Putamen (tissue), 1 donor: ENCODE results near the gene LRP1B.
A peak's percentile ranks its signal among the peaks of the same experiment; 100 is the strongest.
"Not testable (repeated sequence)": the region's sequence is repeated elsewhere in the genome, so short reads cannot be mapped to it uniquely, and the experiment has no call there.

Experiments
- DNase-seq: peaks from one replicate; pipeline ENCODE4 v3.0.0-alpha.2; 2016; ENCODE audit warnings: low spot score

Gene LRP1B

DNA sequence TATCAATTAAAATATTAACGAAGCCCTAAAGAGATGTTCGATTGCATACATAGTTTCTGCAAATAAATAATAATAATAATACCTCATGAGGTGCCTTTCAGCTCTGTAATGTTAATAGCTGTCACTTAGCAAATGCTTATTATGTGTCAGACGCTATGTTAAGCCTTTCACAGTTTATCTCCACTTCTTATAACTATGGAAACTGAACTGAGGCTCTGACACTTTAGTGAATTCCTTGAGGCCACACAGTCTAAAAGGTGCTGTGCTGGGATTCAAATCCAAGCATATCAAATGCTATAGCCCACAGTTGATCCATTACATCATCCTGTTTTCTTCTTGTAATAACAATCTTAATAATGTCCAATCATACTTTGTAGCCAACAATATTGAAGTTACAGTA is 1779.1 kb downstream of the LRP1B start:
- no peak for DNase-seq

DNA sequence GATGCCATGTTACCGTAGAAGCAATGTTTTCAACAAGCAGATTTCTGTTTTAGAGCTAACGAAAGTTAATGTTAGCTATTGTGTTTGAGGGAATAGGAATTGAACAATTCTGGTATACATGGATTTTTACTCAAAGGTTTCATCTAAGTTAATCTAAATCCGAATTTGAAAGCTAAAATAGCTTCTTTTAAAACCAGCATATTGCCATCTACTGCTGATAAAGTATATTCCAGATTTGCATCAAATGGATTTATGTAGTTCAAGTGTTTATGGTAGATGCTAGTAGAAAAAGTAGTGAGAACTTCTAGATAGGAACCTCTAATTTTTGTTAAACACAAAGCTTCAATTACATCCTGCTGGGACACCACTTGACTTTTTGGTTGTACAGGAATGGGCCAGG is 1781.1 kb downstream of the LRP1B start:
- DNase-seq = no peak

DNA sequence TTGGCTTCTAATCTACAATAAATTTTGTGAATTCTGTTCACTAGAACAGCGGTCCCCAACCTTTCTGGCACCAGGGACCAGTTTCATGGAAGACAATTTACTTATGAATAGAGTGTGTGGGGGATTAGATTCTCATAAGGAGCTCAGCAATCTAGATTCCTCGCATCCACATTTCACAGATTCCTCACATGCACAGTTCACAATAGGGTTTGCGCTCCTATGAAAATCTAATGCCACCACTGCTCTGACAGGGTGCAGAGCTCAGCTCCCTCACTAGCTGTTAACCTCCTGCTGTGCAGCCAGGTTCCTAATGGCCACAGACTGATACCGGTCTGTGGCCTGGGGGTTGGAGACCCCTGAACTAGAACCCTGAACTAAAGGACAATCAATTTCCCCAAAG is 1782.0 kb downstream of the LRP1B start:
- no peak for DNase-seq

DNA sequence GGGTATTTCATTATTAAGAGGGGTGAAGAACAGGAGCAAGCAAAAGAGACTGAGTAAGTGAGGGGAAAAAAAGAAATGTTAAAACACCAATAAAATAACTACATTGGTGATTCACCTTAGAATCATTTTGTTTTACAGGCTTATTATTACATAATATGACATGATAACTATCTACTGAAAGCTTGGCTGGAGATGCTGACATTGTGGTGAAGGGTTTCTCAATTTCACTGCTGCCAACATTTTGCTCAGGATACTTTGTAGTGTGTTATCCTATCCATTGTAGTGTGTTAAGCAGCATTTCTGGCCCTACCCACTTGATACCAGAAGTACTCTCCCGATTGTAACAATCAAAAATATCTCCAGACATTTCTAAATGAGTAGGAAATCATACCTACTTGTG is 1786.0 kb downstream of the LRP1B start:
- no peak for DNase-seq

DNA sequence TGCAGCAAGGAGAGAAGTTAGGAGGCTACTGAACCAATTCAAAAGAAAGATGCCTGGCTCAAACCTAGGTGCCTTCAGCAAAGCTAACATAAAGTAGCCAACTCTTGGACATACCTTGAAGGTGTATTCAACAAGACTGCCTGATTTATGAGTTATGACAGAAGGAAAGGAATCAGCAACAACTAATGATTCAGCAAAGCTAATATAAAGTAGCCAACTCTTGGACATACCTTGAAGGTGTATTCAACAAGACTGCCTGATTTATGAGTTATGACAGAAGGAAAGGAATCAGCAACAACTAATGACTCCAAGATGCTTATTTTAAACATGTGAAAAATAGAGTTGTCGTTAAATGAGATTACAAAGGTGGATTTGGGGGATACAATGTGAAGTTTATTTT is 1786.5 kb downstream of the LRP1B start:
- DNase-seq = not testable (repeated sequence)

DNA sequence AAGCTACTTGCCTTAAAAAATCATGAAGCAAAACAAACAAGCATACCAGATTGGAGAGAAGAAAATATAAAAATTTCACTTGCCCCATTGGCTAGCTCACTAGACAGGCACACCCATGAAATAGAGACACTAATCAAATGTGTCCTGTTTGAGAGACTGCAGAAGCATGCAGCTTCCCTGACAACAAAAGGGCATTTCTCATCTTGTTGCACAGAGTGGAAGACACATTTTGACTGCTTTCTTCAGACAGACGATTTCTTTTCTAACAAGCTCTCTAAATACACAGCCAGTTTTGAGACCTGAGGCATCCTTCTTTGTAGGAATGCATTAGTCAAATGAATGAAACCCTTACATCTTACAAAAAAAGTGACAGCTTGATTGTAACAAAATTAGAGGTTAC is 1792.0 kb downstream of the LRP1B start:
- no peak for DNase-seq

DNA sequence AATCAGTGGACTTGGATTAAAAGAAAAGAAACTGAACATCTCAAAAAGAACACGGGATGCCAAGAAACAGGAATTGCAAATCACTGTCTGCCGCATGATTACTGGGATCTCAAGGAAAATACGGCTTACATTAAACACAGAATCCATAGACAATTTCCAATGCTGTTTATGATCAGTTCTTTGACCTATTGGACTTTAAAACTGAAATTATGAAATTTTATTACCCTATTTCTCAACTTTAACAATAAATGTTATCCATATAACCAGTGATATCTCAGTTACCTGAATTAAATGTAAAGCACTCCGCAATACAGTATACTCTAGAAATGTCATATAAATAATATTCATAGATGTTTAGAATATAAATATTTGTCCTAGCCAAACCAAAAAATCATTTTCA is 1793.8 kb downstream of the LRP1B start:
- DNase-seq = no peak

DNA sequence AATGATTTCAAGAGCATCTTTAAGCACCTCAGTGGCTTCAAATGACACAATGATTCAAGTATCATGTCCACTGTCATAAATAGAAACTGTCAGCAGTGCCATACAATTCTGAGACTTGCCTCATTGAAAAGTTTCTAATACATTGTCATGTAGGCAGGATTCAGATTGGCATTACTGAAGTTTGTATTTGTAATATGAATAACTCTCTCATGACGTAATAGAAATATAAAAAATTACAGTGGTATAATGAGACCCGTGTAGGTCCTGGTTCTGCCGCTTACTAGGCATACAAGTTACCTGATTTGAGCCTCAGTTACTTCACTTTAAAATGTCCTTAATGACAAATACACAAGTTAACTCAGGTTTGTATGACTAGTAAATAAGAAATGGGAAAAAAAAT is 1814.5 kb downstream of the LRP1B start:
- DNase-seq = no peak

DNA sequence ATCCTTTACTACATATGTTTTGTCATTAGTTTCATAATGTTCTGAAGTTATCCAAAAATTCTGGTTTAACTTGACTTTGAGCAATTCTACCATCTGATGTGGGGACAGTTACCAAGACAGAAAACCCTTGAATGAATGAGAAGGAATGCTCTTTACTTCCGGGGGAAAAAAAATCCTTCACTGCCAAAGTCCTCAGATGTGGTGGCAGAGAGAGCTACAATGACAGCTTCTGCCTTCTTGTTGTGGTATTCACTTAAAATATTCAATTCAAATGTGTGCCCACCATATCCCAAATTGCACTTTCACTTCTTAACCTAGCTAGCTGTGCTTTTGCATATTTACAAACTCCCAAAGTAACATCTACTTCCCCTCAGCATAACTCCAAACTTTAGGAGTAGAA is 1818.9 kb downstream of the LRP1B start:
- DNase-seq = no peak

DNA sequence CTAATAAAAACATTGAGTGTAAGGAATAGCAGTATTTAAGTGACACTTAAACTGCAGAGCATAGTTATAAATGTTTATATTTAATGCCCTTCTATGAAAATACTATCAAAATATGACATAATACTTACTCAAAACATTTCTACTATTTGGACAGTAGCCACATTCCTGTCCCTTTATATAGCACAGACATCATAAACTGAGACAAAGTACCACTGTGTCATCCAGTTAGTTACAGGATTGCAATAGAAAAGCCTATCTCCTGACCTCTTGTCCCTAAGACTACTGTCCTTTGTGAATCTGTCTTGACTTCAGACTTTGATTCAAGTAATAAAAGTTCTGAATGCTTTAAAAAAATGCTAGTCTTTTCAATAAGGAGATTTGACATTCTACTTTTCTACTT is 1822.1 kb downstream of the LRP1B start:
- DNase-seq = no peak

DNA sequence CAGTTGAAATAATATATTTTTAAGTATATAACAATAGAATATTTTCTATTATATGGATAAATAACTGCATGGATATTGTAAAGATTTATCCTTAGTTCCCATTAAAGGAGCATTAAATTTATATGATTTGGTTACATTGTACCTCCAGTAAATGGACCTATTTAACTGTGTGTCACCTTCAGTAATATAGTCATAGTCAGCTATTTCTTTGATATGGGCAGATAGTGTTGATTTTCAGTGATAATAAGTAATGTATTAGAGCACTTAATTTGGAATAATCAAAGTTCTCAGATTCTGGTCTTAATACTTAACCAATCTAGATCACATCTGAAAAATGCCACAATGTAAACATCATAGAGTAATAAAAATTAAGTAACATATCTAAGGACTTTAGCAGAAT is 1823.3 kb downstream of the LRP1B start:
- DNase-seq = no peak

DNA sequence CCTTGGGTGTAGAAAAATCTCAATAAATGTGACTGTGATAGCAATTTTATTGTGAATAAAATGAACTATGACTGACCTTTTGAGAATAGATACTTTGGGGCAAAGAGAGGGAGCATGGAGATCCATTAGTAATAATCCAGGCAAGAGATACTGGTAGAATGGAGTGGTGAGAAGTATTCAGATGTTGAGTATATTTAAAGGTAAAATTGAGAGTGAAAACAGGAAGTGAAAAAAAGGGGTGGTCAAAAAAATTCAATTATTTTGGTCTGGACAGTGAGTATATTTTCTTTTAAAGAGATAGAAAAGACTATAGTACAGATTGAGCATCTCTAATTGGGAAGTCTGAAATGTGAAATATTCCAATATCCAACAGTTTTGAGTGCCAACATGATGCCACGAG is 1835.0 kb downstream of the LRP1B start:
- DNase-seq = no peak

DNA sequence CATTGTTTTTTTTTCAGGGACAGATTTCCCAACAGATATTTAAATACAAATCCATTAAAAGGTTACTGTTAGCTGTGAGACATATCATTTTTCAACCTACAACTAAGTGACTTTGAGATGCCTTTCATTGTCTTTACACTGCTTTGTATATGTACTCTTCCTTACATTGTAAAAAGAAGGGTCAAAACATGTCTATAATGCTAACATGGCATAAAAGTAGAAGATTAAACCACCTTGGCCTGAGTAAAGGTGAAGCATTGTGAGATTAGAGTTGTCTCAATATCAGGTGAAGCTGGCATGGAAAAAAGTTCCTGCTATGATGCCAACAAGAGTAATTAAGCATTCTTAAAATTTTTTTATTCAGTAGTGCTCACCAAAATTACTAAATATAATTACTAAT is 1842.1 kb downstream of the LRP1B start:
- DNase-seq = no peak

DNA sequence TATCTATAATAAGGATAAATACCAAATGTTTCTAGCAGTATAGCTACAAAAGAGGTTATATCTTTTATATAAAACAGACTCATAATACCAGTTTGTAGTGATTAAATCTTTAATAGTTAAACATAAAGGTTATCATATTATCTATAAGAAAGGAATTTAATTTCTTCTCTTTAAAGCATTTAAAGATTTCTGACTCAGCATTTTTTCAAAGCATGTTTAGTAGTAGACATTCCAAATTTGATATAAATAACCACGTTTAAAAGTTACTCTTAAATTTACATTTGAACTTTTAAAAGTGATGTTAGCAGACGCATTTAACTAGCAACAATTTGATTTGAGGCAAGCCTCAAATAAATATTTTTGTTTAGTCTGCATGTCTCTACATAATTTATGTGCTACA is 1842.6 kb downstream of the LRP1B start:
- no peak for DNase-seq

DNA sequence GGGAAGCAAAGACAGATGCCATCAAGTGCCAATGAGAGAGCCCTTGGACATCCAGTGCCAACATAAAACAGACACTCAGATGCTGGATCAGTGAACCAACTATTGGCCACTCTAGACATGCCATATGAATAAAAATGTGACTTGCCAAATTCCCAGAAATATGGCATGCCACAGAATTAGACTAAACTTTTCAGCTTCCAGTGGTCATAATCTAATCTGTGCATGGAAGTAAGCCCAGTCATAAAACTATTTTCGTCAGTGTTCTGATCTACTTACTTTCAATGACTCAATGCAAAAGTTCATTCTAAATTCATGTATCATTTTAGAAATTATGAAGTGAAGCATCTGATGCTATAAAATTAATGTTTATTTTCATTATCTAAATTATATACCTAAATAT is 1844.4 kb downstream of the LRP1B start:
- DNase-seq = no peak

DNA sequence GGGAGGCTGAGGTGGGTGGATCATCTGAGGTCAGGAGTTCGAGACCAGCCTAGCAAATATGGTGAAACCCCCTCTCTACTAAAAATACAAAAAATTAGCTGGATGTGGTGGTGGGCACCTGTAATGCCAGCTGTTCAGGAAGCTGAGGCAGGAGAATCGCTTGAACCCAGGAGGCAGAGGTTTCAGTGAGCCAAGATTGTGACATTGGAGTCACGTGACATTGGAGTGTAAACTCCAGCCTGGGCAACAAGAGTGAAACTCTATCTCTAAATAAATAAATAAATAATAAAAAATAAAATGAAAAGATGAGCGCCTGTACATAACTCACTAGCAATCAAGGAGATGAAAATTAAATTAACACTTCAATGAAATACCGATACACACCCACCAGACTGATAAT is 1853.5 kb downstream of the LRP1B start:
- not testable (repeated sequence) for DNase-seq

DNA sequence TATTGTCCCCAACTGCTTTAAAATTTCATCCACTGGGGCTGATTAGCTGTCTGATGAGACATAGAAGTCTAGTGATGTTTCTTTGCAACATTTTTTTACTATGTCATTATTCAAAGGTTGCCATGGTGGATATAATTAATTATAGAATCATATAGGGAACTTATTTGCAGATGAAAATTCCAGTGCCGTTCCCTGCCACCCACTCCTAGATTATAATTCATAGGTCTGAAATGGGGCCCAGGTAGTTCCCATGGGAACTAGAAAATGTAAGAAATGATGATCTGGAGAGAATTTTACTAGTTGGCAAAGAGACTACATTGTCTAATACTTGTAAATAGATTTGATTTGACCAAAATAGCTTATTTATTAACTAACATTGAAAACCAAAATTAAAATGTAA is 1854.2 kb downstream of the LRP1B start:
- peak; percentile 58 for DNase-seq

DNA sequence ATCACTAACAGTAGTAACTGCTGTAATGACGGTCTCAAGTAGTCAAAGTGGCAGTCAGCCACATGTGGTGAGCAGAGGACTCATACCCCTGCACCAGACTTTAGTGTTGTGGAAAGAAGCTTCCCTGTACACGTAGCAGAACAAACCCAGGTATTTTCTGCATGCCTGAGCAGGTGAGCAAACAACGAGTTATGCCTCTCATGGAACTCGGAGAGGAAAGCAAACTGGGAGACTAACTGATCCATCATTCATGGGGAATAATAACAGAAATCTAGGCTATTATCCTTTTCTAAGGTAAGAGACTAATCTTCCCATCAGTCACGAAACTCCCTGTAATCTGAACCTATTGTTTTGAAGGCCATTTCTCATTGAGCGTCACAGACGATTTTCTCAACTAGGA is 1855.4 kb downstream of the LRP1B start:
- no peak for DNase-seq

DNA sequence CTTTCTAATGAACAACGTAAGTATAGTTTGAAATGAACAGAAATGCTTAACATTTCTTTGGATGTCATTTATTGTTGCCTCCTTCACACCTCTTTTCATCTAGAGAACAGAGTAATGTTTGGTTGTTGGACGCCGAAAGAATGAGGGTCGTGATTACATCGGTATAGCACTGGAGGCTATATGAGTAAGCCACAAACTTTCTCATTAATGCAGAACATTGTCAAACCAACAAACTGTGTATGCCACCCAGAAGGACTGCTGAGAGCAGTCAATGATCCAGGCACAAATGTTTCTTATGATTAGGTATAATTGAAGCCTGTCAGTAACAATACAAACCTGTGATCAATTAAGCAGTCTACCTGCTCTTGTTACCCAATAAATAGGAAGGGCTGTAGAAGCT is 1855.9 kb downstream of the LRP1B start:
- no peak for DNase-seq

DNA sequence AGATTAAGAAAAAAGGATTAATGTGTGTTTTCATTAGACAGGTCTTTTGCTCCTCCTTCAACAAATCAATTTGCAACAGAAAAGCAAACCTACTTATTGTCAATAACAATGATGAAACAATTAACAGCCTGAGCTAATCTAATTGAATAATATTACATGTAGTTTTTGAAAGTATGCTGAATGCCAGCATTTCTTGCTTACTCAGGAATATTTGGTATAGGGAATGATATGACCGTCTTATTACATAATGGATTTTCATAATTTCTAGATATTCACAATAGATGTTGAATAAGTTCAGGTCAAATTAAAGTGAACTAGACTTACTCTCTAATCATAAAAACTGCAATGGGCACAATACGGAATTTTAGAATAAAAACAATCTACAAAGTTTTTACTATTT is 1856.9 kb downstream of the LRP1B start:
- no peak for DNase-seq

DNA sequence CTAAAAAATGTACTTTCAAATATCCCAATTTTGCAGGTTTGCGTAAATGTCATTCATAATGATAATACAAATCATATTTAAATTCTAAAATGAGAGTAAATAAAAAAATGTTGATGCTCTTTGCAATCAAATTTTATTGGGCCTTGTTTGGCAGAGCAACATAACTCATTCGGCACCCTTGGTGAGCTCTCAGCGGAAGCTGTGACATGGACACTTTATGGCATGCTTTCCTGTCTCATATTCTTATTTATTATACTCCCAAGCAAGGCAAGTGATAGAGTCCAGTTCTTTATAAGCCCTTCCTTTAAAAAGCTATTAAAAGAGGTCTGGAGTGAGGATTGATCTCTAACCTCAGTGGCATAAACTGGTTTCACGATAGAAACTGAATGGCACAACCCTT is 1857.4 kb downstream of the LRP1B start:
- DNase-seq = no peak

DNA sequence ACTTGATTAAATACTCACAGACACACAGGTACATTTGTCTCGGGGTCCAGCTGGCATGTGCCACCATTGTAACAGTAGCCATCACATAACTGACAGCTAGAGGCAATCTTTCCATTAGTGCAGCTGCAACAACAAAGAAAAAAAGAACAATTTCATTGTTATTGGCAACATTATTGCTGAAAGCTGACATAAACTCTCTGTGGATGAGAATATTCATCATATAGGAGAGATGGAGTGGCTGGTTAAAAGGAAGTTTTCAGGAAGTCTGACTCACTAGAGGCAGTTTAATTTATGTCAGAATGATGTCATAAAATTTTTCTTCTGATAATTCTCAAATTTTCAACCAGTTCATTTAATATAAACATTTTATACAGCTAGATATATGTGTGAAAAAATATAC is 1860.6 kb downstream of the LRP1B start:
- no peak for DNase-seq

DNA sequence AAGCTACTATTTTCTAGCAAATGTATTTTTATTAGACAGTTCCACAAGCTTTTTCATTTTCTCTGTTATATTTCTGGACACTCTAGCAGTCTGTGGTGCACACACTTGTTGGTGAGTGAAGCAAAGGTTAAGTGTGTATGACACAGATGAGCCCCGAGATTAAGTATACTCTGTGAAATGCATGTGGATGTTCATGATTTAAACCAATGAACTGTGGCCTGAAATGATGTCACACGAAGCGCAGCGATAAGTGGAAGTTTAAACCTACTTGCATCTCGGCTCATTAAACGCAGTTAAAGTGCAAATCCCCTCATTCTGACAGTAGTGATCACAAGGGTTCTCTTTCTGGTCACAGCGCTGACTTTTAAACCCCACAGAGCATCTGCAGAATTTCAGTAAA is 1861.8 kb downstream of the LRP1B start:
- no peak for DNase-seq

DNA sequence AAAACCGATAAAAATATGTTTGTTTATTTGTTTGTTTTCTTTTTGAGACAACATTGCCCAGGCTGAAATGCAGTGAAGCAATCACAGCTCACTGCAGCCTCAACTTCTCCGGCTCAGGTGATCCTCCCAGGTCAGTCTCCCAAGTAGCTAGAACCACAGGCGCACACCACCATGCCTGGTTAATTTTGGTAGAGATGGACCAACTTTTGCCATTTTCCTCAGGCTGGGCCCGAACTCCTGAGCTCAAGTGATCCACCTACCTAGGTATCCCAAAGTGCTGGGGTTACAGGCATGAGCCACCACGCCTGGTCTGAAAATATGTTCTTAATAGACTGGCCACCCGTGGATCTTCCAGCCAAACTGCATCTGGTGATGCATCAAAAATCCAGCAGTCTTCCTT is 1867.9 kb downstream of the LRP1B start:
- DNase-seq = no peak

DNA sequence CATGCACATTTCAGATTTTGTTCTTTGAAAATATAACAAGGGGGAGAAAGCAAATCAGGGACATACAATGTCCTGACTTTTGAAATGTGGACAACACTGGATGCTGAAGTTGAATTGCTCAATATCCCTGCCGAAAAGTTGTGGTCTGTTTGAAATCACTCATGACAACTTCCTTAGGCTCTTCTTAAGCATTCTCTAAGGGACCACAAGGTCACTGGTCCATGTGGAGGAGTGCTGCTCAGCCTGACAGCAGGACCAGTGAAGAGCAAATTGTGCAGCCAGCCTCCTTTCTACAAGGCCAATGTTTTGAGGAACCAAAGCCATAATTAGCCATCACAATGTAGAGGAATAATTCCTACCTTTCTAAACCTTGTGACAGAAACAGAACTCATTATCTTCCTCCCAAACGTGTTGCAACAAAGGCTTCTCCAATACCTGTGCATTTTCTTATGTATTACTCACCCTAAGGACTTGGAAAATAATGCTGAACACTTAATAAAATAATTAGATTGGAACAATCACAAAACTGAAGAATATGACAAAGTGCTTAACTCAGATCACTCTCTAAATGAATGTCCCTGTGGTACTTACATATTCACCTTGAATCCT is 1873.0 kb downstream of the LRP1B start:
- DNase-seq = no peak
